ENCODE data around the gene SPECC1. TPM values are rescaled to one million over a fixed set of nuclear protein-coding genes. Genes with fewer than 3 reads are reported as not detected.

Gene SPECC1
- total RNA-seq, 1 experiment from 2014 or later = 128 TPM

GRCh38 chr17:20203761-20204263, 194.7 kb downstream of the SPECC1 start:
- DNase-seq = peak in 1 of 2 experiments; percentile 68
- Histone ChIP-seq H3K4me3 (no peak overlapping the region), H3K4me1 (replicated peaks; ENCODE audit: insufficient read depth) (peaks cover 58% of the 10 kb centered on the region), H3K27ac (no peak overlapping the region), H4K20me1 (ENCODE audit: insufficient read depth) (no peaks in the 10 kb centered on the region), H3K9me2 (ENCODE audit: insufficient read depth) (no peaks in the 10 kb centered on the region), H3K4me2 (peak overlapping the region; percentile 28; the same call in 1 of the 2 replicates), H2AFZ (no peak overlapping the region), H3K27me3 (ENCODE audit: insufficient read depth, low read depth) (no peaks in the 10 kb centered on the region), H3F3A (ENCODE audit: insufficient read depth, low read depth) (peaks cover 33% of the 10 kb centered on the region), H3K36me3 (ENCODE audit: low read depth) (peaks cover 13% of the 10 kb centered on the region; the same call in 1 of the 2 replicates), H3K9me3 (ENCODE audit: insufficient read depth, low read depth) (no peaks in the 10 kb centered on the region; the same call in 1 of the 2 replicates), H3K79me2 (ENCODE audit: low read depth) (peaks cover 74% of the 10 kb centered on the region)
- POLR2A ChIA-PET (ENCODE audit: unreplicated experiment) = no interaction called here
- no TSS peak for BruUV-seq (replicated peaks)
- intact Hi-C loops (cut with micrococcal nuclease; ENCODE audit: unreplicated experiment) = no loop called here
- CTCF ChIA-PET = interaction anchor here (0.6 kb wide), 1 partner anchor 20 kb away, joined by 10 read pairs; no protein-coding TSS in a partner anchor
- TF ChIP-seq EZH2 (IDR thresholded peaks at IDR 0.05; ENCODE audit: low read depth) (no peak), CTCF (conservative IDR thresholded peaks at IDR 0.05) (no peak)

- Histone ChIP-seq H3K9me3 (ENCODE audit: insufficient read depth, low read depth) (no peaks in the 10 kb centered on the region; the same call in 1 of the 2 replicates), H3K79me2 (ENCODE audit: low read depth) (peaks cover 69% of the 10 kb centered on the region), H3K9me2 (ENCODE audit: insufficient read depth) (no peaks in the 10 kb centered on the region), H3K4me2 (peak overlapping the region; percentile 43; the same call in 1 of the 2 replicates), H3K4me1 (replicated peaks; ENCODE audit: insufficient read depth) (peaks cover 58% of the 10 kb centered on the region), H3K36me3 (ENCODE audit: low read depth) (peaks cover 19% of the 10 kb centered on the region; the same call in 1 of the 2 replicates), H3K27ac (no peak overlapping the region), H4K20me1 (ENCODE audit: insufficient read depth) (no peaks in the 10 kb centered on the region), H3K27me3 (ENCODE audit: insufficient read depth, low read depth) (no peaks in the 10 kb centered on the region), H3F3A (ENCODE audit: insufficient read depth, low read depth) (peaks cover 33% of the 10 kb centered on the region), H3K4me3 (no peak overlapping the region), H2AFZ (no peak overlapping the region)
- POLR2A ChIA-PET (ENCODE audit: unreplicated experiment) = interaction anchor here (0.6 to 0.9 kb wide), 2 partner anchors 34 to 635 kb away, joined by 4 to 6 read pairs; no protein-coding TSS in a partner anchor
- no peak for DNase-seq
- TF ChIP-seq EZH2 (IDR thresholded peaks at IDR 0.05; ENCODE audit: low read depth) (no peak), CTCF (conservative IDR thresholded peaks at IDR 0.05) (no peak)
- no TSS peak for BruUV-seq (replicated peaks)
- CTCF ChIA-PET = interaction anchor here (0.6 kb wide), 1 partner anchor 20 kb away, joined by 14 read pairs; no protein-coding TSS in a partner anchor
- intact Hi-C loops (cut with micrococcal nuclease; ENCODE audit: unreplicated experiment) = loop anchor here (5.0 kb wide), 2 partner anchors 33 to 48 kb away; no protein-coding TSS in a partner anchor
These were observed 196.4 kb downstream of the SPECC1 start for GRCh38 chr17:20205609-20206008.

- Histone ChIP-seq H3K9me3 (ENCODE audit: insufficient read depth, low read depth) (no peaks in the 10 kb centered on the region; the same call in 1 of the 2 replicates), H3K27me3 (ENCODE audit: insufficient read depth, low read depth) (no peaks in the 10 kb centered on the region), H3K79me2 (ENCODE audit: low read depth) (peaks cover 68% of the 10 kb centered on the region), H3K4me3 (no peak overlapping the region), H2AFZ (no peak overlapping the region), H3K36me3 (ENCODE audit: low read depth) (peaks cover 19% of the 10 kb centered on the region; the same call in 1 of the 2 replicates), H3K27ac (0 out of 2 replicates have a peak overlapping the region, but pooled peaks have one; percentile 2), H3K9me2 (ENCODE audit: insufficient read depth) (no peaks in the 10 kb centered on the region), H4K20me1 (ENCODE audit: insufficient read depth) (no peaks in the 10 kb centered on the region), H3K4me2 (peak overlapping the region; percentile 43), H3K4me1 (replicated peaks; ENCODE audit: insufficient read depth) (peaks cover 54% of the 10 kb centered on the region), H3F3A (ENCODE audit: insufficient read depth, low read depth) (peaks cover 33% of the 10 kb centered on the region)
- CTCF ChIA-PET = no interaction called here
- no TSS peak for BruUV-seq (replicated peaks)
- TF ChIP-seq CTCF (conservative IDR thresholded peaks at IDR 0.05) = no peak
- no peak for TF ChIP-seq EZH2 (IDR thresholded peaks at IDR 0.05; ENCODE audit: low read depth)
- POLR2A ChIA-PET (ENCODE audit: unreplicated experiment) = interaction anchor here (0.9 kb wide), 1 partner anchor 34 kb away, joined by 6 read pairs; no protein-coding TSS in a partner anchor
- peak in 1 of 2 experiments; percentile 14 for DNase-seq
- intact Hi-C loops (cut with micrococcal nuclease; ENCODE audit: unreplicated experiment) = loop anchor here (5.0 kb wide), 2 partner anchors 34 to 49 kb away; no protein-coding TSS in a partner anchor
These were observed 196.9 kb downstream of the SPECC1 start for GRCh38 chr17:20206068-20206467.

All from PC-9 (cell line).